GM12892 (cell line): ENCODE data around the gene LRRC10.

Source experiments
- POLR2A ChIP-seq: IDR thresholded peaks from 2 replicates; pipeline ENCODE4 v1.6.1; 2011; ENCODE audit warnings: low read depth, low read length, control low read depth
- POLR2AphosphoS5 ChIP-seq: IDR thresholded peaks from 2 replicates; pipeline ENCODE4 v1.6.1; 2011; ENCODE audit warnings: low read depth, low read length, control low read depth

- TF ChIP-seq POLR2AphosphoS5 (no peak), POLR2A (no peak)
Observed at GRCh38 chr12:69569236-69569635, 41.5 kb downstream of the LRRC10 start.
